Measurements from ENCODE around the gene OR5D16. TPM values are rescaled to one million over a fixed set of nuclear protein-coding genes. Genes with fewer than 3 reads are reported as not detected.

Gene OR5D16
- total RNA-seq (not detected), polyA plus RNA-seq (not detected)

GRCh38 chr11:55838452-55838851, at the start of gene OR5D16:
OR5D16 (plus strand) TSS chr11:55838752; CDS start chr11:55838752, 0 bp downstream.
- no peak within 1 kb of the TSS for H3K4me3 ChIP-seq (ENCODE audit: low read depth, low read length)
- H3K9me3 Mint-ChIP-seq, result peaks cover 0 to 29% (median 5%) of the 10 kb centered on the region in 7 donors
- H3K27me3 ChIP-seq (ENCODE audit: control insufficient read depth, insufficient read depth, low read length), result no peaks in the 10 kb centered on the region
- H3K9me3 ChIP-seq (ENCODE audit: control insufficient read depth in 2 of 2, low read length in 2 of 2), result peaks cover 0 to 3% of the 10 kb centered on the region in 2 experiments
- H3K4me1 Mint-ChIP-seq, result no peaks in the 10 kb centered on the region
- no peak within 1 kb of the TSS for H3K27ac ChIP-seq (ENCODE audit: insufficient read depth, low read length, poor library complexity, severe bottlenecking)
- no peaks in the 10 kb centered on the region for H3K27me3 Mint-ChIP-seq
- DNase-seq (no peak), ATAC-seq (ENCODE audit: low read depth in 2 of 2) (no peak)
- H3K4me3 Mint-ChIP-seq, result no peak within 1 kb of the TSS
- H3K4me1 ChIP-seq (ENCODE audit: control insufficient read depth, insufficient read depth, low read length, poor library complexity, severe bottlenecking), result no peaks in the 10 kb centered on the region
- no peak within 1 kb of the TSS for H3K27ac Mint-ChIP-seq
- H3K36me3 ChIP-seq (ENCODE audit: control insufficient read depth, insufficient read depth, low read length), result no peaks in the 10 kb centered on the region
- no peaks in the 10 kb centered on the region for H3K36me3 Mint-ChIP-seq

DNA sequence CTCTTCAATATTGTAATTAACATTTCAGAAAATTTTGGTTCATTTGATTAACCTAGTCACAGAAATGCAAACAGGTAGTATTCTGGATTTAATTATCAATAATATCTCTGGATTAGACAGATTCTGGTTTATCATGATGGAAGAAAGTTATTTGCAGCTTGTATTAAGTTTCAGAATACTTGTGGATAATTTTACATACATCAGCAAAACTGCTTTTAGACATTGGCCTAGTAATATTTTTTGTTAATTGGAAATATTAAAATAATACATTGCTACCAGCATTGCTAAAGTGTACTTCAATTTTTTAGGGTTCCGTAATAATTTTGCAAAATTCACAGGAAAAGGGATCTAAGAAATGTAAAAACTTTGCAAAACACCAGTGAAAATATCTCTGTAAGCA, 46.9 kb upstream of the OR5D16 start:
- Mint-ChIP-seq H3K27me3 (no peaks in the 10 kb centered on the region), H3K4me3 (no peak overlapping the region), H3K36me3 (no peaks in the 10 kb centered on the region), H3K9me3 (peaks cover 0 to 29% (median 6%) of the 10 kb centered on the region in 7 donors), H3K27ac (no peak overlapping the region), H3K4me1 (no peaks in the 10 kb centered on the region)
- DNase-seq (no peak), ATAC-seq (ENCODE audit: low read depth in 2 of 2) (no peak)
- Histone ChIP-seq H3K4me1 (ENCODE audit: control insufficient read depth, insufficient read depth, low read length, poor library complexity, severe bottlenecking) (no peaks in the 10 kb centered on the region), H3K36me3 (ENCODE audit: control insufficient read depth, insufficient read depth, low read length) (no peaks in the 10 kb centered on the region), H3K27ac (ENCODE audit: insufficient read depth, low read length, poor library complexity, severe bottlenecking) (no peak overlapping the region), H3K27me3 (ENCODE audit: control insufficient read depth, insufficient read depth, low read length) (no peaks in the 10 kb centered on the region), H3K4me3 (ENCODE audit: low read depth, low read length) (no peak overlapping the region), H3K9me3 (ENCODE audit: control insufficient read depth in 2 of 2, low read length in 2 of 2) (peaks cover 0 to 8% of the 10 kb centered on the region in 2 experiments)

DNA sequence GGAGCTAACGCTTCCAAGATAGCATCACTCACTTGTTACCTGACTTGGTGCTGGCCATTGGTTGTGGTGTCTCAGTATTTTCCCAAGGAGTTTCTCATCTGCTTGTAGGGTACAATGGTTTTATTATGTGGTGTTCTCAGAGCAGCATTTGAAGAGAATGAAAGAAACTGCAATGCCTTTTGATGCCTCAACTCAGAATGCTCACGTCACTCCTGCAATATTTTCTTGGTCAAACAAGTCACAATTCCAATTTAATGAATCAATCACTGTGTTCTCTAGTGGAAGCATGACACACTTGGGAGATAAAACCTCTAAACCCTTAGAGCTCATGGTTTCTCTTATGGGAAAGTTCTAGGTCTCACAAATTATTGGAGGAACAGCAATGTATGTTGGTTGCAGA, 45.2 kb upstream of the OR5D16 start:
- DNase-seq (no peak), ATAC-seq (ENCODE audit: low read depth in 2 of 2) (no peak)
- Histone ChIP-seq H3K9me3 (ENCODE audit: control insufficient read depth in 2 of 2, low read length in 2 of 2) (peaks cover 0 to 8% of the 10 kb centered on the region in 2 experiments), H3K27ac (ENCODE audit: insufficient read depth, low read length, poor library complexity, severe bottlenecking) (no peak overlapping the region), H3K27me3 (ENCODE audit: control insufficient read depth, insufficient read depth, low read length) (no peaks in the 10 kb centered on the region), H3K4me3 (ENCODE audit: low read depth, low read length) (no peak overlapping the region), H3K36me3 (ENCODE audit: control insufficient read depth, insufficient read depth, low read length) (no peaks in the 10 kb centered on the region), H3K4me1 (ENCODE audit: control insufficient read depth, insufficient read depth, low read length, poor library complexity, severe bottlenecking) (no peaks in the 10 kb centered on the region)
- H3K27me3 Mint-ChIP-seq, result no peaks in the 10 kb centered on the region
- peaks cover 0 to 25% (median 5%) of the 10 kb centered on the region in 7 donors for H3K9me3 Mint-ChIP-seq
- H3K4me3 Mint-ChIP-seq, result no peak overlapping the region
- H3K4me1 Mint-ChIP-seq, result no peaks in the 10 kb centered on the region
- H3K27ac Mint-ChIP-seq, result no peak overlapping the region
- no peaks in the 10 kb centered on the region for H3K36me3 Mint-ChIP-seq

GRCh38 chr11:55795256-55795655, 43.3 kb upstream of the OR5D16 start, which contains the start of gene OR5D14:
OR5D14 (plus strand) TSS chr11:55795556; CDS start chr11:55795556, 0 bp downstream.
- Mint-ChIP-seq H3K4me1 (no peaks in the 10 kb centered on the region), H3K36me3 (no peaks in the 10 kb centered on the region), H3K4me3 (no peak within 1 kb of the TSS), H3K27ac (no peak within 1 kb of the TSS), H3K27me3 (no peaks in the 10 kb centered on the region), H3K9me3 (peaks cover 0 to 34% (median 7%) of the 10 kb centered on the region in 7 donors)
- ATAC-seq (ENCODE audit: low read depth in 2 of 2) (no peak), DNase-seq (no peak)
- Histone ChIP-seq H3K9me3 (ENCODE audit: control insufficient read depth in 2 of 2, low read length in 2 of 2) (peaks cover 0 to 8% of the 10 kb centered on the region in 2 experiments), H3K27ac (ENCODE audit: insufficient read depth, low read length, poor library complexity, severe bottlenecking) (no peak within 1 kb of the TSS), H3K27me3 (ENCODE audit: control insufficient read depth, insufficient read depth, low read length) (no peaks in the 10 kb centered on the region), H3K4me3 (ENCODE audit: low read depth, low read length) (no peak within 1 kb of the TSS), H3K4me1 (ENCODE audit: control insufficient read depth, insufficient read depth, low read length, poor library complexity, severe bottlenecking) (no peaks in the 10 kb centered on the region), H3K36me3 (ENCODE audit: control insufficient read depth, insufficient read depth, low read length) (no peaks in the 10 kb centered on the region)

- no peak for DNase-seq
- Histone ChIP-seq H3K9me3 (ENCODE audit: control insufficient read depth in 2 of 2, low read length in 2 of 2) (peaks cover 6 to 14% of the 10 kb centered on the region in 2 experiments), H3K4me3 (ENCODE audit: low read depth, low read length) (no peak overlapping the region), H3K4me1 (ENCODE audit: control insufficient read depth, insufficient read depth, low read length, poor library complexity, severe bottlenecking) (no peaks in the 10 kb centered on the region), H3K36me3 (ENCODE audit: control insufficient read depth, insufficient read depth, low read length) (no peaks in the 10 kb centered on the region), H3K27me3 (ENCODE audit: control insufficient read depth, insufficient read depth, low read length) (no peaks in the 10 kb centered on the region), H3K27ac (ENCODE audit: insufficient read depth, low read length, poor library complexity, severe bottlenecking) (no peak overlapping the region)
- Mint-ChIP-seq H3K4me1 (peaks cover 0 to 6% (median 0%) of the 10 kb centered on the region in 4 donors), H3K27me3 (no peaks in the 10 kb centered on the region), H3K36me3 (no peaks in the 10 kb centered on the region), H3K4me3 (no peak overlapping the region), H3K9me3 (peaks cover 2 to 24% (median 12%) of the 10 kb centered on the region in 7 donors), H3K27ac (no peak overlapping the region)
- no peak for ATAC-seq (ENCODE audit: low read depth in 2 of 2)
Measured at GRCh38 chr11:55806248-55806647, 32.3 kb upstream of the OR5D16 start.

DNA sequence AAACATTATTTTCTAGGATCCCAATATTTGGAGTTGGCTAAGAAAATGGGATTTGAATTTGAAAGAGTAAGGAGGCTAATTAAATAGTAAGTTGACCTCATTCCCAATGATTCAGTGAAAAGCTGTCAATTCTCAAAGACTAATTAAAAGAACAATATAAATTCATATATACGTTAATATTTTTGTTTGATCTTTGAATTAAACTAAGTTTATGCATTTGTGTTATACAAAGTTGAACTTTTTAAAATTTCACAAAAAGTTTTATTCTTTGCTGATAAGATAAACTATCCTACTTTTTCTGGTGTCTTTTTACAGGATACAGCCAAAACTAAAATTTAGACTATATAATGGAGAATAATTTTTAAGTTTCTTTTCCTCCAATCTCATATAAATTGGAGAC, 27.5 kb upstream of the OR5D16 start, which contains the start of gene OR5L1:
Gene OR5L1, plus strand, starts transcription at position 301 of the 400 bp plus-strand sequence. CDS start 100 bp downstream, outside the sequence.
- peaks cover 4 to 29% (median 10%) of the 10 kb centered on the region in 7 donors for H3K9me3 Mint-ChIP-seq
- ATAC-seq (ENCODE audit: low read depth in 2 of 2), result no peak

DNA sequence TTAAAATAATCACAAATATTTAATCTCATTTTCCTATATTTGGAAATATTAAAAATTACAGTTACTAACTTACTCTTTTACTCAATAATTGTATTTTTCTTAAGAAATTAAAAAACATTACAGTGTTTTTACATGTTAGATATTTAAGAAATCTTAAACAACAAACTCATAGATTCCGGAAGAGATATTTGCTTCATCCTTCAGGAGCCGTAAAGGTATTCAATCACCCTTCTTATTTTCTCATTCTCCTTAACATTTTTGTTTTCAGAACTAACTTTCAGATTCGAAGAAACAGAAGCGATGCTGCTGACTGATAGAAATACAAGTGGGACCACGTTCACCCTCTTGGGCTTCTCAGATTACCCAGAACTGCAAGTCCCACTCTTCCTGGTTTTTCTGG, 19.2 kb upstream of the OR5D16 start, which contains the start of gene OR5D18:
Gene OR5D18, plus strand, starts transcription at position 301 of the 400 bp plus-strand sequence. Its CDS starts 0 bp downstream, at position 301.
- no peak for ATAC-seq (ENCODE audit: low read depth in 2 of 2)
- H3K4me3 ChIP-seq (ENCODE audit: low read depth, low read length), result no peak within 1 kb of the TSS
- no peak within 1 kb of the TSS for H3K27ac ChIP-seq (ENCODE audit: insufficient read depth, low read length, poor library complexity, severe bottlenecking)
- Mint-ChIP-seq H3K4me3 (no peak within 1 kb of the TSS), H3K27me3 (no peaks in the 10 kb centered on the region), H3K36me3 (no peaks in the 10 kb centered on the region), H3K4me1 (no peaks in the 10 kb centered on the region), H3K9me3 (peaks cover 2 to 18% (median 13%) of the 10 kb centered on the region in 7 donors), H3K27ac (no peak within 1 kb of the TSS)
- H3K4me1 ChIP-seq (ENCODE audit: control insufficient read depth, insufficient read depth, low read length, poor library complexity, severe bottlenecking), result no peaks in the 10 kb centered on the region
- DNase-seq, result no peak
- no peaks in the 10 kb centered on the region for H3K9me3 ChIP-seq (ENCODE audit: control insufficient read depth in 2 of 2, low read length in 2 of 2)
- H3K27me3 ChIP-seq (ENCODE audit: control insufficient read depth, insufficient read depth, low read length), result no peaks in the 10 kb centered on the region
- no peaks in the 10 kb centered on the region for H3K36me3 ChIP-seq (ENCODE audit: control insufficient read depth, insufficient read depth, low read length)

More for the DNA sequence above, 27.5 kb upstream of the OR5D16 start, which contains the start of gene OR5L1:
- no peaks in the 10 kb centered on the region for H3K4me1 ChIP-seq (ENCODE audit: control insufficient read depth, insufficient read depth, low read length, poor library complexity, severe bottlenecking)
- no peaks in the 10 kb centered on the region for H3K27me3 ChIP-seq (ENCODE audit: control insufficient read depth, insufficient read depth, low read length)
- H3K4me3 Mint-ChIP-seq, result no peak within 1 kb of the TSS
- H3K27ac ChIP-seq (ENCODE audit: insufficient read depth, low read length, poor library complexity, severe bottlenecking), result no peak within 1 kb of the TSS
- no peaks in the 10 kb centered on the region for H3K36me3 Mint-ChIP-seq
- H3K9me3 ChIP-seq (ENCODE audit: control insufficient read depth in 2 of 2, low read length in 2 of 2), result peaks cover 4 to 5% of the 10 kb centered on the region in 2 experiments
- H3K4me1 Mint-ChIP-seq, result no peaks in the 10 kb centered on the region
- H3K4me3 ChIP-seq (ENCODE audit: low read depth, low read length), result no peak within 1 kb of the TSS
- H3K27ac Mint-ChIP-seq, result no peak within 1 kb of the TSS
- DNase-seq, result no peak
- no peaks in the 10 kb centered on the region for H3K27me3 Mint-ChIP-seq
- no peaks in the 10 kb centered on the region for H3K36me3 ChIP-seq (ENCODE audit: control insufficient read depth, insufficient read depth, low read length)

DNA sequence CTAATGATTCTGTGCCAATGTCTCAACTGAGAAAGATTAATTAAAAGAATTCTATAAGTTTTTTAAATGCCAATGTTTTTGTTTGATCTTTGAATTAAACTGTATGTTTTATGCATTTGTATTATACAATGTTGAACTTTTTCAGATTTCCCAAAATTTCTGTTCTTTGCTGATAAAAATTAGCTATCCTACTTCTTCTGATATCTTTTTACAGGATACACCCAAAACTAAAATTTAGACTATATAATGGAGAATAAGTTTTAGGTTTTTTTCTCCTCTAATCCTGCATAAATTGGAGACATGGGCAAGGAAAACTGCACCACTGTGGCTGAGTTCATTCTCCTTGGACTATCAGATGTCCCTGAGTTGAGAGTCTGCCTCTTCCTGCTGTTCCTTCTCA, 11.6 kb upstream of the OR5D16 start, which contains the start of gene OR5L2:
Gene OR5L2, plus strand, starts transcription at position 301 of the 400 bp plus-strand sequence. Its CDS starts 0 bp downstream, at position 301.
- no peaks in the 10 kb centered on the region for H3K36me3 ChIP-seq (ENCODE audit: control insufficient read depth, insufficient read depth, low read length)
- Mint-ChIP-seq H3K9me3 (peaks cover 0 to 14% (median 5%) of the 10 kb centered on the region in 7 donors), H3K27me3 (no peaks in the 10 kb centered on the region), H3K36me3 (no peaks in the 10 kb centered on the region), H3K4me3 (no peak within 1 kb of the TSS), H3K27ac (peak within 1 kb of the TSS in 1 of 3 donors; percentile 16), H3K4me1 (peaks cover 0 to 4% (median 0%) of the 10 kb centered on the region in 4 donors)
- no peaks in the 10 kb centered on the region for H3K4me1 ChIP-seq (ENCODE audit: control insufficient read depth, insufficient read depth, low read length, poor library complexity, severe bottlenecking)
- ATAC-seq (ENCODE audit: low read depth in 2 of 2), result no peak
- H3K9me3 ChIP-seq (ENCODE audit: control insufficient read depth in 2 of 2, low read length in 2 of 2), result peaks cover 0 to 5% of the 10 kb centered on the region in 2 experiments
- no peaks in the 10 kb centered on the region for H3K27me3 ChIP-seq (ENCODE audit: control insufficient read depth, insufficient read depth, low read length)
- H3K27ac ChIP-seq (ENCODE audit: insufficient read depth, low read length, poor library complexity, severe bottlenecking), result no peak within 1 kb of the TSS
- DNase-seq, result no peak
- no peak within 1 kb of the TSS for H3K4me3 ChIP-seq (ENCODE audit: low read depth, low read length)
